Vagina (tissue), 2 donors: Measurements from ENCODE around the gene FAM120B.

Experiments used
- CTCF ChIP-seq, 3 experiments: fragments of 450-650 bp in 2 of 3; fragments of 200-600 bp in 1 of 3; sonication (generic) in 1 of 3; IDR thresholded peaks; one replicate each; pipeline ENCODE4 v1.5.1; 2017 to 2019; ENCODE audit warnings: antibody characterized with exemption in 3 of 3, mild to moderate bottlenecking in 2 of 3, moderate library complexity in 2 of 3
- POLR2A ChIP-seq, 2 donors: fragments of 450-650 bp; IDR thresholded peaks; one replicate each; pipeline ENCODE4 v1.6.1; 2017; ENCODE audit warnings: antibody characterized with exemption in 2 of 2, mild to moderate bottlenecking in 2 of 2, moderate library complexity in 2 of 2
- POLR2AphosphoS5 ChIP-seq, 2 donors: sonication (generic); formaldehyde crosslinking; IDR thresholded peaks; one replicate each; pipeline ENCODE4 v1.9.0; 2017; ENCODE audit warnings: antibody characterized with exemption in 2 of 2, mild to moderate bottlenecking in 2 of 2, low read depth in 1 of 2; ENCODE audit not compliant: insufficient read depth in 1 of 2

GRCh38 chr6:170376386-170377043, 70.0 kb downstream of the FAM120B start:
- TF ChIP-seq CTCF (IDR thresholded peaks at IDR 0.05) = no peak
- TF ChIP-seq POLR2A (IDR thresholded peaks at IDR 0.05) = no peak
- no peak for TF ChIP-seq POLR2AphosphoS5 (IDR thresholded peaks at IDR 0.05; ENCODE audit: insufficient read depth in 1 of 2, low read depth in 1 of 2)
